CD8-positive, alpha-beta memory T cell (primary cell): ENCODE measurements around the gene KLHL25. TPM values are rescaled to one million over a fixed set of nuclear protein-coding genes. Genes with fewer than 3 reads are reported as not detected.

Experiments
- CTCF ChIA-PET: fragments of 350-600 bp; sonication (Branson Sonifier 250); formaldehyde crosslinking; loops from one replicate; lab custom pipeline; 2021; ENCODE audit warnings: antibody characterized with exemption; lab: Charles Lee
- POLR2A ChIA-PET: fragments of 350-600 bp; sonication (Branson Sonifier 250); formaldehyde crosslinking; loops from one replicate; lab custom pipeline; 2021; ENCODE audit warnings: antibody characterized with exemption; lab: Charles Lee
- DNase-seq, 5 donors: peaks; one replicate each; pipeline versions ENCODE4 v3.0.0 to v3.0.0-alpha.2; 2020 to 2022; ENCODE audit warnings: mixed read lengths in 1 of 5
- H3K27ac ChIP-seq: one replicate; pipeline ENCODE4 v1.7.0; 2013; ENCODE audit warnings: low read depth, mild to moderate bottlenecking, low read length, moderate library complexity
- H3K27me3 ChIP-seq: 2 replicates; pipeline ENCODE4 v1.7.0; 2013; ENCODE audit warnings: low read length, mild to moderate bottlenecking; ENCODE audit not compliant: insufficient read depth, poor library complexity, severe bottlenecking
- H3K36me3 ChIP-seq: 2 replicates; pipeline ENCODE4 v1.7.0; 2013; ENCODE audit warnings: mild to moderate bottlenecking, low read length, moderate library complexity; ENCODE audit not compliant: insufficient read depth
- H3K4me1 ChIP-seq: 2 replicates; pipeline ENCODE4 v1.7.0; 2013; ENCODE audit warnings: mild to moderate bottlenecking, low read length, moderate library complexity; ENCODE audit not compliant: insufficient read depth
- H3K4me3 ChIP-seq: 2 replicates; pipeline ENCODE4 v1.7.0; 2013; ENCODE audit warnings: mild to moderate bottlenecking, low read length
- H3K9me3 ChIP-seq: 2 replicates; pipeline ENCODE4 v1.7.0; 2013; ENCODE audit warnings: mild to moderate bottlenecking, low read length
- H3K27ac Mint-ChIP-seq, 8 donors: one replicate each; pipeline ENCODE4 v1.8.0; 2020 to 2021; ENCODE audit warnings: mixed read lengths in 8 of 8, mild to moderate bottlenecking in 6 of 8, inconsistent platforms in 3 of 8, moderate library complexity in 3 of 8
- H3K27me3 Mint-ChIP-seq, 2 donors: one replicate each; pipeline ENCODE4 v1.8.0; 2020 to 2021; ENCODE audit warnings: mixed read lengths in 2 of 2, mild to moderate bottlenecking in 1 of 2, moderate library complexity in 1 of 2
- H3K36me3 Mint-ChIP-seq, 3 donors: one replicate each; pipeline ENCODE4 v1.8.0; 2020 to 2021; ENCODE audit warnings: mixed read lengths in 3 of 3, inconsistent platforms in 1 of 3, mild to moderate bottlenecking in 1 of 3
- H3K4me1 Mint-ChIP-seq, 3 donors: one replicate each; pipeline ENCODE4 v1.8.0; 2020 to 2021; ENCODE audit warnings: mixed read lengths in 3 of 3, inconsistent platforms in 1 of 3, mild to moderate bottlenecking in 1 of 3
- H3K4me3 Mint-ChIP-seq, 7 donors: one replicate each; pipeline ENCODE4 v1.8.0; 2020 to 2021; ENCODE audit warnings: mixed read lengths in 7 of 7, mild to moderate bottlenecking in 6 of 7, moderate library complexity in 4 of 7, inconsistent platforms in 2 of 7
- H3K9me3 Mint-ChIP-seq, 5 donors: one replicate each; pipeline ENCODE4 v1.8.0; 2020 to 2022; ENCODE audit warnings: mixed read lengths in 5 of 5, mild to moderate bottlenecking in 3 of 5, moderate library complexity in 2 of 5, inconsistent platforms in 1 of 5
- polyA plus RNA-seq: library from polyadenylated mRNA; unstranded; fragments of 300-500 nt; fragmentation: Illumina TruSeq; gene quantifications from one replicate; pipeline ENCODE4 v1.2.3, GENCODE V29; 2021
- total RNA-seq, 2 experiments: library from RNA; stranded (reverse); gene quantifications; one replicate each; pipeline ENCODE4 v1.2.3, GENCODE V29; 2021

KLHL25 gene
- 1 to 10 TPM; 5.1 to 5.4 TPM for total RNA-seq
- polyA plus RNA-seq: 0.75 TPM

GRCh38 chr15:85794598-85795336 is at the start of gene KLHL25:
TSS of gene KLHL25 (minus strand) at chr15:85794925. CDS start at chr15:85769810, 25,115 bp downstream.
- Mint-ChIP-seq H3K27ac (peak within 1 kb of the TSS; percentile 39 to 93 (median 86)), H3K36me3 (peaks cover 0 to 5% (median 0%) of the 10 kb centered on the region in 3 donors), H3K27me3 (peaks cover 1 to 10% of the 10 kb centered on the region in 2 donors), H3K4me3 (peak within 1 kb of the TSS; percentile 90 to 98 (median 91)), H3K4me1 (peaks cover 32 to 46% (median 46%) of the 10 kb centered on the region in 3 donors), H3K9me3 (no peaks in the 10 kb centered on the region)
- Histone ChIP-seq H3K36me3 (no peaks in the 10 kb centered on the region), H3K4me3 (peak within 1 kb of the TSS; percentile 77), H3K27ac (peak within 1 kb of the TSS; percentile 62), H3K9me3 (no peaks in the 10 kb centered on the region), H3K27me3 (no peaks in the 10 kb centered on the region), H3K4me1 (peaks cover 34% of the 10 kb centered on the region)
- ChIA-PET POLR2A (interaction anchor here (1.0 kb wide), 1 partner anchor 9 kb away, joined by 4 read pairs; no protein-coding TSS in a partner anchor), CTCF (interaction anchor here (1.5 kb wide), 1 partner anchor 65 kb away, joined by 4 read pairs; no protein-coding TSS in a partner anchor)
- DNase-seq: peak; percentile 87 to 95 (median 91)

GRCh38 chr15:85840802-85841152 is 46.1 kb upstream of the KLHL25 start:
- H3K4me1 Mint-ChIP-seq: peaks cover 0 to 5% (median 5%) of the 10 kb centered on the region in 3 donors

GRCh38 chr15:85840079-85840801 is 45.5 kb upstream of the KLHL25 start:
- Histone ChIP-seq H3K4me1 (peaks cover 4% of the 10 kb centered on the region), H3K4me3 (peak overlapping the region; percentile 54), H3K27me3 (no peaks in the 10 kb centered on the region), H3K36me3 (no peaks in the 10 kb centered on the region), H3K27ac (no peak overlapping the region), H3K9me3 (no peaks in the 10 kb centered on the region)
- peaks cover 5 to 9% of the 10 kb centered on the region in 2 donors for H3K27me3 Mint-ChIP-seq
- H3K36me3 Mint-ChIP-seq: no peaks in the 10 kb centered on the region
- H3K27ac Mint-ChIP-seq: no peak overlapping the region
- CTCF ChIA-PET: interaction anchor here (0.7 to 3.2 kb wide), 30 partner anchors 8 to 544 kb away, joined by 3 to 39 read pairs (median 4); no protein-coding TSS in a partner anchor
- H3K4me1 Mint-ChIP-seq: peaks cover 0 to 5% (median 5%) of the 10 kb centered on the region in 3 donors
- peak; percentile 67 to 79 (median 70) for DNase-seq
- H3K9me3 Mint-ChIP-seq: no peaks in the 10 kb centered on the region
- POLR2A ChIA-PET: no interaction called here
- H3K4me3 Mint-ChIP-seq: peak overlapping the region in 6 of 7 donors; percentile 50 to 81 (median 68)

More at GRCh38 chr15:85840802-85841152, 46.1 kb upstream of the KLHL25 start:
- ChIA-PET POLR2A (interaction anchor here (0.6 kb wide), 1 partner anchor 104 kb away, joined by 5 read pairs; no protein-coding TSS in a partner anchor), CTCF (interaction anchor here (0.7 to 3.2 kb wide), 31 partner anchors 9 to 544 kb away, joined by 3 to 39 read pairs (median 4); no protein-coding TSS in a partner anchor)
- DNase-seq: no peak
- Mint-ChIP-seq H3K27me3 (peaks cover 5 to 14% of the 10 kb centered on the region in 2 donors), H3K27ac (no peak overlapping the region), H3K4me3 (peak overlapping the region in 5 of 7 donors; percentile 50 to 76 (median 66)), H3K9me3 (no peaks in the 10 kb centered on the region), H3K36me3 (no peaks in the 10 kb centered on the region)
- Histone ChIP-seq H3K4me1 (peaks cover 4% of the 10 kb centered on the region), H3K27me3 (no peaks in the 10 kb centered on the region), H3K4me3 (no peak overlapping the region), H3K27ac (no peak overlapping the region), H3K36me3 (no peaks in the 10 kb centered on the region), H3K9me3 (no peaks in the 10 kb centered on the region)

- H3K27me3 Mint-ChIP-seq: peaks cover 3 to 4% of the 10 kb centered on the region in 2 donors
- H3K4me1 Mint-ChIP-seq: peaks cover 0 to 5% (median 5%) of the 10 kb centered on the region in 3 donors
- peak overlapping the region in 1 of 8 donors; percentile 62 for H3K27ac Mint-ChIP-seq
- H3K27me3 ChIP-seq: no peaks in the 10 kb centered on the region
- H3K36me3 Mint-ChIP-seq: no peaks in the 10 kb centered on the region
- no peaks in the 10 kb centered on the region for H3K9me3 Mint-ChIP-seq
- H3K9me3 ChIP-seq: no peaks in the 10 kb centered on the region
- POLR2A ChIA-PET: no interaction called here
- H3K27ac ChIP-seq: no peak overlapping the region
- peaks cover 4% of the 10 kb centered on the region for H3K4me1 ChIP-seq
- CTCF ChIA-PET: interaction anchor here (0.7 to 3.2 kb wide), 16 partner anchors 8 to 853 kb away, joined by 3 to 39 read pairs (median 6); no protein-coding TSS in a partner anchor
- peak overlapping the region in 1 of 7 donors; percentile 57 for H3K4me3 Mint-ChIP-seq
- no peak for DNase-seq
- H3K4me3 ChIP-seq: no peak overlapping the region
- H3K36me3 ChIP-seq: no peaks in the 10 kb centered on the region
Observed at GRCh38 chr15:85839643-85840042, 44.9 kb upstream of the KLHL25 start.

- Mint-ChIP-seq H3K36me3 (no peaks in the 10 kb centered on the region), H3K4me3 (no peak overlapping the region), H3K27ac (peak overlapping the region in 1 of 8 donors; percentile 43), H3K9me3 (no peaks in the 10 kb centered on the region), H3K4me1 (peaks cover 0 to 5% (median 5%) of the 10 kb centered on the region in 3 donors), H3K27me3 (peaks cover 3 to 4% of the 10 kb centered on the region in 2 donors)
- no peak for DNase-seq
- ChIA-PET CTCF (interaction anchor here (0.8 kb wide), 1 partner anchor 46 kb away, joined by 3 read pairs; no protein-coding TSS in a partner anchor), POLR2A (no interaction called here)
- Histone ChIP-seq H3K36me3 (no peaks in the 10 kb centered on the region), H3K27me3 (no peaks in the 10 kb centered on the region), H3K4me1 (peaks cover 4% of the 10 kb centered on the region), H3K4me3 (no peak overlapping the region), H3K9me3 (no peaks in the 10 kb centered on the region), H3K27ac (no peak overlapping the region)
Observed at GRCh38 chr15:85838655-85839054, 43.9 kb upstream of the KLHL25 start.

GRCh38 chr15:85837881-85838280 is 43.2 kb upstream of the KLHL25 start:
- Mint-ChIP-seq H3K4me1 (peaks cover 0 to 5% (median 5%) of the 10 kb centered on the region in 3 donors), H3K4me3 (no peak overlapping the region), H3K27me3 (peaks cover 0 to 4% of the 10 kb centered on the region in 2 donors), H3K27ac (peak overlapping the region in 1 of 8 donors; percentile 16), H3K9me3 (no peaks in the 10 kb centered on the region), H3K36me3 (no peaks in the 10 kb centered on the region)
- POLR2A ChIA-PET: no interaction called here
- CTCF ChIA-PET: interaction anchor here (1.5 kb wide), 1 partner anchor 18 kb away, joined by 4 read pairs; no protein-coding TSS in a partner anchor
- Histone ChIP-seq H3K36me3 (no peaks in the 10 kb centered on the region), H3K27ac (no peak overlapping the region), H3K27me3 (no peaks in the 10 kb centered on the region), H3K4me1 (peaks cover 4% of the 10 kb centered on the region), H3K9me3 (no peaks in the 10 kb centered on the region), H3K4me3 (no peak overlapping the region)
- no peak for DNase-seq

GRCh38 chr15:85837011-85837433 is 42.3 kb upstream of the KLHL25 start:
- peaks cover 0 to 1% of the 10 kb centered on the region in 2 donors for H3K27me3 Mint-ChIP-seq
- Histone ChIP-seq H3K4me1 (peaks cover 4% of the 10 kb centered on the region), H3K4me3 (no peak overlapping the region), H3K27ac (no peak overlapping the region), H3K27me3 (no peaks in the 10 kb centered on the region), H3K9me3 (no peaks in the 10 kb centered on the region), H3K36me3 (no peaks in the 10 kb centered on the region)
- peaks cover 0 to 5% (median 5%) of the 10 kb centered on the region in 3 donors for H3K4me1 Mint-ChIP-seq
- no peak overlapping the region for H3K27ac Mint-ChIP-seq
- no peak overlapping the region for H3K4me3 Mint-ChIP-seq
- H3K36me3 Mint-ChIP-seq: no peaks in the 10 kb centered on the region
- DNase-seq: no peak
- ChIA-PET CTCF (interaction anchor here (1.0 to 1.5 kb wide), 4 partner anchors 17 to 541 kb away, joined by 3 to 4 read pairs (median 4); no protein-coding TSS in a partner anchor), POLR2A (no interaction called here)
- no peaks in the 10 kb centered on the region for H3K9me3 Mint-ChIP-seq
